IgD-negative memory B cell (primary cell): ENCODE measurements around the gene ILKAP. TPM values are rescaled to one million over a fixed set of nuclear protein-coding genes. Genes with fewer than 3 reads are reported as not detected.

ENCODE experiments used
- H3K27ac Mint-ChIP-seq, 3 donors: one replicate each; pipeline ENCODE4 v1.8.0; 2020 to 2022; ENCODE audit warnings: mild to moderate bottlenecking in 3 of 3, mixed read lengths in 3 of 3, moderate library complexity in 1 of 3
- H3K27me3 Mint-ChIP-seq: one replicate; pipeline ENCODE4 v1.8.0; 2021; ENCODE audit warnings: mixed read lengths
- H3K36me3 Mint-ChIP-seq: one replicate; pipeline ENCODE4 v1.8.0; 2020; ENCODE audit warnings: mild to moderate bottlenecking, mixed read lengths
- H3K4me1 Mint-ChIP-seq, 3 donors: one replicate each; pipeline ENCODE4 v1.8.0; 2020 to 2022; ENCODE audit warnings: mixed read lengths in 3 of 3, mild to moderate bottlenecking in 1 of 3
- H3K4me3 Mint-ChIP-seq, 4 donors: one replicate each; pipeline ENCODE4 v1.8.0; 2020 to 2022; ENCODE audit warnings: mild to moderate bottlenecking in 4 of 4, mixed read lengths in 4 of 4, moderate library complexity in 3 of 4
- H3K9me3 Mint-ChIP-seq, 3 donors: one replicate each; pipeline ENCODE4 v1.8.0; 2020 to 2021; ENCODE audit warnings: mixed read lengths in 3 of 3, mild to moderate bottlenecking in 1 of 3
- polyA plus RNA-seq: library from polyadenylated mRNA; unstranded; fragments of 300-500 nt; fragmentation: Illumina TruSeq; gene quantifications from one replicate; pipeline ENCODE4 v1.2.3, GENCODE V29; 2021

ILKAP gene
- polyA plus RNA-seq: 50.2 TPM

GRCh38 chr2:238203094-238203972 is at the start of gene ILKAP:
ILKAP (minus strand) TSS chr2:238203695; CDS start chr2:238203553, 142 bp downstream.
- peaks cover 30 to 39% (median 38%) of the 10 kb centered on the region in 3 donors for H3K4me1 Mint-ChIP-seq
- H3K27ac Mint-ChIP-seq: peak within 1 kb of the TSS; percentile 86 to 91 (median 90)
- no peaks in the 10 kb centered on the region for H3K36me3 Mint-ChIP-seq
- H3K4me3 Mint-ChIP-seq: peak within 1 kb of the TSS; percentile 85 to 96 (median 92)
- no peaks in the 10 kb centered on the region for H3K27me3 Mint-ChIP-seq
- no peaks in the 10 kb centered on the region for H3K9me3 Mint-ChIP-seq

- Mint-ChIP-seq H3K9me3 (no peaks in the 10 kb centered on the region), H3K27me3 (no peaks in the 10 kb centered on the region), H3K27ac (peak overlapping the region in 1 of 3 donors; percentile 67), H3K4me3 (no peak overlapping the region), H3K36me3 (no peaks in the 10 kb centered on the region), H3K4me1 (no peaks in the 10 kb centered on the region)
Measured at GRCh38 chr2:238252766-238253630, 49.5 kb upstream of the ILKAP start.

- Mint-ChIP-seq H3K9me3 (no peaks in the 10 kb centered on the region), H3K4me3 (no peak overlapping the region), H3K4me1 (peaks cover 0 to 2% (median 0%) of the 10 kb centered on the region in 3 donors), H3K27me3 (no peaks in the 10 kb centered on the region), H3K27ac (peak overlapping the region in 1 of 3 donors; percentile 67), H3K36me3 (peaks cover 2% of the 10 kb centered on the region)
Measured at GRCh38 chr2:238251986-238252385, 48.5 kb upstream of the ILKAP start.

- peak overlapping the region in 1 of 3 donors; percentile 78 for H3K27ac Mint-ChIP-seq
- H3K4me1 Mint-ChIP-seq: peaks cover 0 to 2% (median 0%) of the 10 kb centered on the region in 3 donors
- peaks cover 5% of the 10 kb centered on the region for H3K36me3 Mint-ChIP-seq
- no peaks in the 10 kb centered on the region for H3K9me3 Mint-ChIP-seq
- H3K4me3 Mint-ChIP-seq: no peak overlapping the region
- no peaks in the 10 kb centered on the region for H3K27me3 Mint-ChIP-seq
Measured at GRCh38 chr2:238251331-238251730, 47.8 kb upstream of the ILKAP start.

GRCh38 chr2:238250896-238251295 is 47.4 kb upstream of the ILKAP start:
- H3K27me3 Mint-ChIP-seq: no peaks in the 10 kb centered on the region
- H3K9me3 Mint-ChIP-seq: no peaks in the 10 kb centered on the region
- peak overlapping the region in 1 of 3 donors; percentile 78 for H3K27ac Mint-ChIP-seq
- H3K36me3 Mint-ChIP-seq: peaks cover 5% of the 10 kb centered on the region
- H3K4me3 Mint-ChIP-seq: no peak overlapping the region
- peaks cover 0 to 2% (median 0%) of the 10 kb centered on the region in 3 donors for H3K4me1 Mint-ChIP-seq

GRCh38 chr2:238247841-238248453 is 44.5 kb upstream of the ILKAP start:
- peaks cover 11% of the 10 kb centered on the region for H3K36me3 Mint-ChIP-seq
- H3K4me3 Mint-ChIP-seq: no peak overlapping the region
- H3K9me3 Mint-ChIP-seq: no peaks in the 10 kb centered on the region
- H3K4me1 Mint-ChIP-seq: peaks cover 0 to 2% (median 0%) of the 10 kb centered on the region in 3 donors
- H3K27me3 Mint-ChIP-seq: no peaks in the 10 kb centered on the region
- H3K27ac Mint-ChIP-seq: peak overlapping the region in 1 of 3 donors; percentile 44

GRCh38 chr2:238247002-238247822 is 43.7 kb upstream of the ILKAP start:
- Mint-ChIP-seq H3K27me3 (no peaks in the 10 kb centered on the region), H3K4me1 (peaks cover 0 to 2% (median 0%) of the 10 kb centered on the region in 3 donors), H3K27ac (no peak overlapping the region), H3K4me3 (no peak overlapping the region), H3K9me3 (no peaks in the 10 kb centered on the region), H3K36me3 (peaks cover 11% of the 10 kb centered on the region)

- H3K36me3 Mint-ChIP-seq: peaks cover 11% of the 10 kb centered on the region
- H3K9me3 Mint-ChIP-seq: no peaks in the 10 kb centered on the region
- H3K4me1 Mint-ChIP-seq: peaks cover 0 to 2% (median 2%) of the 10 kb centered on the region in 3 donors
- H3K27ac Mint-ChIP-seq: no peak overlapping the region
- peaks cover 2% of the 10 kb centered on the region for H3K27me3 Mint-ChIP-seq
- no peak overlapping the region for H3K4me3 Mint-ChIP-seq
Measured at GRCh38 chr2:238244151-238244550, 40.7 kb upstream of the ILKAP start.

GRCh38 chr2:238243496-238244076 is 40.1 kb upstream of the ILKAP start:
- Mint-ChIP-seq H3K9me3 (no peaks in the 10 kb centered on the region), H3K4me1 (peaks cover 0 to 2% (median 2%) of the 10 kb centered on the region in 3 donors), H3K27ac (no peak overlapping the region), H3K27me3 (peaks cover 2% of the 10 kb centered on the region), H3K4me3 (peak overlapping the region in 1 of 4 donors; percentile 57), H3K36me3 (peaks cover 11% of the 10 kb centered on the region)

GRCh38 chr2:238242731-238243495 is 39.4 kb upstream of the ILKAP start:
- H3K27me3 Mint-ChIP-seq: peaks cover 7% of the 10 kb centered on the region
- peak overlapping the region in 2 of 4 donors; percentile 17 to 57 for H3K4me3 Mint-ChIP-seq
- H3K4me1 Mint-ChIP-seq: peaks cover 0 to 2% (median 2%) of the 10 kb centered on the region in 3 donors
- no peaks in the 10 kb centered on the region for H3K9me3 Mint-ChIP-seq
- no peak overlapping the region for H3K27ac Mint-ChIP-seq
- H3K36me3 Mint-ChIP-seq: peaks cover 11% of the 10 kb centered on the region

- peaks cover 7% of the 10 kb centered on the region for H3K27me3 Mint-ChIP-seq
- no peaks in the 10 kb centered on the region for H3K9me3 Mint-ChIP-seq
- peaks cover 9% of the 10 kb centered on the region for H3K36me3 Mint-ChIP-seq
- H3K4me3 Mint-ChIP-seq: peak overlapping the region in 2 of 4 donors; percentile 57 to 70
- H3K27ac Mint-ChIP-seq: no peak overlapping the region
- H3K4me1 Mint-ChIP-seq: peaks cover 0 to 2% (median 0%) of the 10 kb centered on the region in 3 donors
Measured at GRCh38 chr2:238241970-238242369, 38.5 kb upstream of the ILKAP start.

- Mint-ChIP-seq H3K4me1 (peaks cover 0 to 4% (median 0%) of the 10 kb centered on the region in 3 donors), H3K27ac (no peak overlapping the region), H3K4me3 (peak overlapping the region; percentile 50 to 70 (median 54)), H3K36me3 (peaks cover 6% of the 10 kb centered on the region), H3K9me3 (no peaks in the 10 kb centered on the region), H3K27me3 (peaks cover 7% of the 10 kb centered on the region)
Measured at GRCh38 chr2:238240757-238241711, 37.5 kb upstream of the ILKAP start.
